Uterus (tissue), 4 donors: ENCODE results near the gene ARFIP1. TPM values are rescaled to one million over a fixed set of nuclear protein-coding genes. Genes with fewer than 3 reads are reported as not detected.

Experiments
- DNase-seq, 2 donors: peaks; one replicate each; pipeline ENCODE4 v3.0.0-alpha.2; 2019 to 2020
- H3K27ac ChIP-seq, 2 donors: fragments of 200-600 bp; sonication (generic); 1 replicate in 1 of 2; 2 replicates in 1 of 2; pipeline ENCODE4 v1.5.1; 2016 to 2018
- H3K27me3 ChIP-seq, 2 donors: fragments of 200-600 bp; sonication (generic); one replicate each; pipeline ENCODE4 v1.5.1; 2018 to 2019; ENCODE audit warnings: control low read depth in 1 of 2
- H3K36me3 ChIP-seq, 2 donors: fragments of 200-600 bp; sonication (generic); one replicate each; pipeline ENCODE4 v1.5.1; 2019; ENCODE audit warnings: control low read depth in 1 of 2
- H3K4me1 ChIP-seq, 2 donors: fragments of 200-600 bp; sonication (generic); one replicate each; pipeline ENCODE4 v1.5.1; 2018 to 2019; ENCODE audit warnings: control low read depth in 1 of 2
- H3K4me3 ChIP-seq, 2 donors: fragments of 200-600 bp; sonication (generic); 1 replicate in 1 of 2; 2 replicates in 1 of 2; pipeline ENCODE4 v1.5.1; 2018 to 2019; ENCODE audit warnings: mild to moderate bottlenecking in 1 of 2
- H3K9me3 ChIP-seq, 2 donors: fragments of 200-600 bp; sonication (generic); one replicate each; pipeline ENCODE4 v1.5.1; 2019; ENCODE audit warnings: control low read depth in 1 of 2
- POLR2A ChIP-seq, 2 donors: fragments of 450-650 bp; IDR thresholded peaks; one replicate each; pipeline ENCODE4 v1.6.1; 2016; ENCODE audit warnings: antibody characterized with exemption in 2 of 2, mild to moderate bottlenecking in 1 of 2, moderate library complexity in 1 of 2
- intact Hi-C: fragments of 100-400 bp; cut with DNase I; formaldehyde crosslinking; loops from one replicate; pipeline ENCODE4 v1.15.1; 2023; ENCODE audit warnings: low total_unique reads
- total RNA-seq, 4 donors: library from RNA; depleted of rRNA in 3 of 4; stranded (reverse); fragments of >200 nt in 3 of 4; gene quantifications; one replicate each; pipeline versions ENCODE4 v1.1.0 to v1.2.4, GENCODE V29; 2014 to 2023
- TF ChIP-seq, protein P1 (sequence below), 4 experiments: fragments of 200-600 bp in 2 of 4; fragments of 450-650 bp in 2 of 4; sonication (generic) in 2 of 4; IDR thresholded peaks; one replicate each; pipeline ENCODE4 v1.5.1; 2016 to 2019; ENCODE audit warnings: antibody characterized with exemption in 4 of 4, mild to moderate bottlenecking in 2 of 4, moderate library complexity in 1 of 4
- donor health status: DM: yes; HTN: yes; CAD: no.

The ARFIP1 gene
- total RNA-seq, 4 donors from 2014 or later, result 19.5 to 75.6 (median 34.1) TPM

GRCh38 chr4:152926959-152927358 is 147.2 kb downstream of the ARFIP1 start:
- no peak overlapping the region for H3K27ac ChIP-seq
- H3K4me1 ChIP-seq, result no peaks in the 10 kb centered on the region
- no peaks in the 10 kb centered on the region for H3K9me3 ChIP-seq
- intact Hi-C loops, result no loop called here
- DNase-seq, result no peak
- no peaks in the 10 kb centered on the region for H3K36me3 ChIP-seq
- no peak overlapping the region for H3K4me3 ChIP-seq
- TF ChIP-seq, protein P1, sequence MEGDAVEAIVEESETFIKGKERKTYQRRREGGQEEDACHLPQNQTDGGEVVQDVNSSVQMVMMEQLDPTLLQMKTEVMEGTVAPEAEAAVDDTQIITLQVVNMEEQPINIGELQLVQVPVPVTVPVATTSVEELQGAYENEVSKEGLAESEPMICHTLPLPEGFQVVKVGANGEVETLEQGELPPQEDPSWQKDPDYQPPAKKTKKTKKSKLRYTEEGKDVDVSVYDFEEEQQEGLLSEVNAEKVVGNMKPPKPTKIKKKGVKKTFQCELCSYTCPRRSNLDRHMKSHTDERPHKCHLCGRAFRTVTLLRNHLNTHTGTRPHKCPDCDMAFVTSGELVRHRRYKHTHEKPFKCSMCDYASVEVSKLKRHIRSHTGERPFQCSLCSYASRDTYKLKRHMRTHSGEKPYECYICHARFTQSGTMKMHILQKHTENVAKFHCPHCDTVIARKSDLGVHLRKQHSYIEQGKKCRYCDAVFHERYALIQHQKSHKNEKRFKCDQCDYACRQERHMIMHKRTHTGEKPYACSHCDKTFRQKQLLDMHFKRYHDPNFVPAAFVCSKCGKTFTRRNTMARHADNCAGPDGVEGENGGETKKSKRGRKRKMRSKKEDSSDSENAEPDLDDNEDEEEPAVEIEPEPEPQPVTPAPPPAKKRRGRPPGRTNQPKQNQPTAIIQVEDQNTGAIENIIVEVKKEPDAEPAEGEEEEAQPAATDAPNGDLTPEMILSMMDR (IDR thresholded peaks at IDR 0.05), result no peak
- no peak for TF ChIP-seq POLR2A (IDR thresholded peaks at IDR 0.05)
- H3K27me3 ChIP-seq, result no peaks in the 10 kb centered on the region

DNA sequence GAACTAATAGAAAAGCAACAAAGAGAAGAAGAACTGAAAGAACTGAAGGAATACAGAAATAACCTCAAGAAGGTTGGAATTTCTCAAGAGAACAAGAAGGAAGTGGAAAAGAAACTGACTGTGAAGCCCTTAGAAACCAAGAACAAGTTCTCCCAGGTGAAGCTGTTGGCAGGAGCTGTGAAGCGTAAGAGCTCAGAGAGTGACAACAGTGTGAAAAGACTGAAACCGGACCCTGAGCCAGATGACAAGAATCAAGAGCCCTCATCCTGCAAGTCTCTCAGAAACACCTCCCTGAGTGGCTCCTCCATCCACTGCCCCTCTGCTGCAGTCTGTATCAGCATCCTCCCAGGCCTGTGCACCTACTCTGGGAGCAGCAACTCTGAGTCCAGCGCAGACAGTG is 148.0 kb downstream of the ARFIP1 start:
- Histone ChIP-seq H3K4me3 (no peak overlapping the region), H3K9me3 (no peaks in the 10 kb centered on the region), H3K27me3 (no peaks in the 10 kb centered on the region), H3K4me1 (no peaks in the 10 kb centered on the region), H3K27ac (no peak overlapping the region), H3K36me3 (no peaks in the 10 kb centered on the region)
- DNase-seq, result no peak
- TF ChIP-seq, protein P1 (IDR thresholded peaks at IDR 0.05), result no peak
- no peak for TF ChIP-seq POLR2A (IDR thresholded peaks at IDR 0.05)
- intact Hi-C loops, result no loop called here

GRCh38 chr4:152928286-152928685 is 148.5 kb downstream of the ARFIP1 start:
- Histone ChIP-seq H3K36me3 (no peaks in the 10 kb centered on the region), H3K9me3 (no peaks in the 10 kb centered on the region), H3K4me3 (no peak overlapping the region), H3K27me3 (no peaks in the 10 kb centered on the region), H3K27ac (no peak overlapping the region), H3K4me1 (no peaks in the 10 kb centered on the region)
- intact Hi-C loops, result no loop called here
- TF ChIP-seq, protein P1 (IDR thresholded peaks at IDR 0.05), result no peak
- no peak for TF ChIP-seq POLR2A (IDR thresholded peaks at IDR 0.05)
- no peak for DNase-seq

- Histone ChIP-seq H3K4me1 (no peaks in the 10 kb centered on the region), H3K9me3 (no peaks in the 10 kb centered on the region), H3K4me3 (no peak overlapping the region), H3K36me3 (no peaks in the 10 kb centered on the region), H3K27me3 (no peaks in the 10 kb centered on the region), H3K27ac (no peak overlapping the region)
- no peak for DNase-seq
- intact Hi-C loops, result no loop called here
- no peak for TF ChIP-seq POLR2A (IDR thresholded peaks at IDR 0.05)
- TF ChIP-seq, protein P1 (IDR thresholded peaks at IDR 0.05), result no peak
Measured at GRCh38 chr4:152929888-152930287, 150.1 kb downstream of the ARFIP1 start.

DNA sequence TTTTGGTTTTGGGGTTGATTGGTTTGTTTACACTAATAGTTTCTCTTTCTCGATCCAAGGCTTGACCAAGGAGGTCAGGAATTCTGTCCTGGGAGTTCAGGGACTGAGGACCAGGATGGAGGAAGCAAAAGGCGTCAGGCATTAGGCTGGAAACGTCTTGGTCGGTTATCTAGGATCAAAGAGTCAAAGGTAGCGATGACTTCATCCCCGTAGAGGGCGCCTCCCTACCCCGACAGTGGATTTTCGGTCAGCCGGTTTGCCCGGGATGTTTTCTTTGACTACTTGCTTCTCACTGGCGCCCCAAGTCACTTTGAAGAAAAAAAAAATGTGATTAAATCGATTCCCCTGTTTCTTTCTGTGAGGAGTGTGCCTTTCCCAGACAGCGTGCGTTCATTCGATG is 155.4 kb downstream of the ARFIP1 start:
- H3K27me3 ChIP-seq, result peaks cover 0 to 2% of the 10 kb centered on the region in 2 donors
- DNase-seq, result no peak
- no peak overlapping the region for H3K27ac ChIP-seq
- H3K9me3 ChIP-seq, result no peaks in the 10 kb centered on the region
- H3K4me3 ChIP-seq, result no peak overlapping the region
- no peaks in the 10 kb centered on the region for H3K36me3 ChIP-seq
- H3K4me1 ChIP-seq, result no peaks in the 10 kb centered on the region
- intact Hi-C loops, result no loop called here
- TF ChIP-seq POLR2A (IDR thresholded peaks at IDR 0.05), result no peak
- TF ChIP-seq, protein P1 (IDR thresholded peaks at IDR 0.05), result no peak
